IMR-90 (cell line): ENCODE data around the gene TRIM27. TPM values are rescaled to one million over a fixed set of nuclear protein-coding genes. Genes with fewer than 3 reads are reported as not detected.

Experiments
- ATAC-seq: fragments of 200-7000 bp; cut with Tn5 transposase; 2 replicates; pipeline ENCODE4 v1.9.1; 2020; ENCODE audit warnings: low read depth, mild to moderate bottlenecking, moderate library complexity
- BruUV-seq: library from RNA; stranded (reverse); fragments of 400-500 nt; replicated peaks from 2 replicates; lab custom pipeline; 2021; lab: Mats Ljungman, UMichigan
- CTCF ChIA-PET: fragments of 300-600 bp; formaldehyde crosslinking; extraction: SDS; loops from one replicate; lab custom pipeline; 2021; ENCODE audit warnings: antibody characterized with exemption; lab: Yijun Ruan, JAX
- POLR2A ChIA-PET: fragments of 300-600 bp; sonication (Branson Sonifier 250); formaldehyde crosslinking; loops from one replicate; lab custom pipeline; 2022; ENCODE audit warnings: antibody characterized with exemption; ENCODE audit not compliant: unreplicated experiment; lab: Charles Lee
- DNase-seq: peaks from one replicate; pipeline ENCODE4 v3.0.0; 2013
- H2AFZ ChIP-seq: replicated peaks from 2 replicates; pipeline ENCODE3; 2013; ENCODE audit warnings: low read length, mild to moderate bottlenecking; ENCODE audit not compliant: poor library complexity
- H2AK5ac ChIP-seq: 2 replicates; pipeline ENCODE4 v1.6.1; 2013; ENCODE audit warnings: low read depth, low read length, inconsistent platforms
- H2AK9ac ChIP-seq: replicated peaks from 2 replicates; pipeline ENCODE3; 2013; ENCODE audit warnings: mild to moderate bottlenecking, low read depth, low read length, moderate library complexity; ENCODE audit not compliant: poor library complexity
- H2BK120ac ChIP-seq: 2 replicates; pipeline ENCODE4 v1.6.1; 2013; ENCODE audit warnings: low read depth, low read length, inconsistent platforms
- H2BK15ac ChIP-seq: 3 replicates; pipeline ENCODE4 v1.6.1; 2013; ENCODE audit warnings: low read depth, low read length, inconsistent platforms
- H2BK20ac ChIP-seq: 2 replicates; pipeline ENCODE4 v1.6.1; 2013; ENCODE audit warnings: low read depth, mild to moderate bottlenecking, inconsistent platforms, low read length, moderate library complexity
- H2BK5ac ChIP-seq: 2 replicates; pipeline ENCODE4 v1.6.1; 2013; ENCODE audit warnings: mild to moderate bottlenecking, low read depth, low read length, inconsistent platforms; ENCODE audit not compliant: poor library complexity, severe bottlenecking
- H3K14ac ChIP-seq: replicated peaks from 2 replicates; pipeline ENCODE4 v1.6.1; 2013; ENCODE audit warnings: low read depth, low read length, inconsistent platforms
- H3K18ac ChIP-seq: 2 replicates; pipeline ENCODE4 v1.6.1; 2013; ENCODE audit warnings: low read depth, low read length, control low read depth
- H3K23ac ChIP-seq: 2 replicates; pipeline ENCODE4 v1.6.1; 2013; ENCODE audit warnings: low read depth, low read length, inconsistent platforms
- H3K27ac ChIP-seq: 2 replicates; pipeline ENCODE4 v1.5.1; 2013; ENCODE audit warnings: mild to moderate bottlenecking, control low read depth, low read length; ENCODE audit not compliant: insufficient read depth
- H3K27me3 ChIP-seq: 2 replicates; pipeline ENCODE4 v1.6.1; 2013; ENCODE audit warnings: low read length; ENCODE audit not compliant: control insufficient read depth, insufficient read depth
- H3K36me3 ChIP-seq: 2 replicates; pipeline ENCODE4 v1.6.1; 2013; ENCODE audit warnings: low read length, mixed read lengths; ENCODE audit not compliant: control insufficient read depth, insufficient read depth
- H3K4ac ChIP-seq: 2 replicates; pipeline ENCODE4 v1.6.1; 2013; ENCODE audit warnings: low read depth, low read length, inconsistent platforms
- H3K4me1 ChIP-seq: 2 replicates; pipeline ENCODE4 v1.6.1; 2013; ENCODE audit warnings: low read length, mixed read lengths; ENCODE audit not compliant: control insufficient read depth, insufficient read depth
- H3K4me2 ChIP-seq: 2 replicates; pipeline ENCODE4 v1.6.1; 2013; ENCODE audit warnings: low read depth, mild to moderate bottlenecking, control low read depth, low read length, moderate library complexity
- H3K4me3 ChIP-seq: 2 replicates; pipeline ENCODE4 v1.5.1; 2013; ENCODE audit warnings: low read depth, mild to moderate bottlenecking, control low read depth, low read length, moderate library complexity; ENCODE audit not compliant: insufficient read depth
- H3K56ac ChIP-seq: 2 replicates; pipeline ENCODE4 v1.6.1; 2013; ENCODE audit warnings: low read length, inconsistent platforms; ENCODE audit not compliant: insufficient read depth; ENCODE audit errors: extremely low read depth
- H3K79me1 ChIP-seq, 2 experiments: 2 replicates each; pipeline ENCODE4 v1.6.1; 2013; ENCODE audit warnings: low read length in 2 of 2, inconsistent platforms in 1 of 2, low read depth in 1 of 2
- H3K9ac ChIP-seq: 2 replicates; pipeline ENCODE4 v1.6.1; 2013; ENCODE audit warnings: low read depth, low read length, control low read depth
- H3K9me1 ChIP-seq: 2 replicates; pipeline ENCODE4 v1.6.1; 2013; ENCODE audit warnings: low read length, inconsistent platforms; ENCODE audit not compliant: insufficient read depth
- H3K9me3 ChIP-seq: 2 replicates; pipeline ENCODE4 v1.6.1; 2013; ENCODE audit warnings: low read length; ENCODE audit not compliant: control insufficient read depth, insufficient read depth
- H4K20me1 ChIP-seq: 2 replicates; pipeline ENCODE4 v1.6.1; 2013; ENCODE audit warnings: low read length, inconsistent platforms; ENCODE audit not compliant: insufficient read depth
- H4K5ac ChIP-seq: 2 replicates; pipeline ENCODE4 v1.6.1; 2013; ENCODE audit warnings: mild to moderate bottlenecking, low read depth, low read length, control low read depth
- H4K8ac ChIP-seq, 2 experiments: 2 replicates each; pipeline ENCODE4 v1.6.1; 2013; ENCODE audit warnings: low read depth in 2 of 2, low read length in 2 of 2, control low read depth in 1 of 2, inconsistent platforms in 1 of 2
- H4K91ac ChIP-seq: 2 replicates; pipeline ENCODE4 v1.6.1; 2013; ENCODE audit warnings: low read depth, low read length, inconsistent platforms; ENCODE audit not compliant: insufficient read depth
- BHLHE40 ChIP-seq: fragments of 150-350 bp; IDR thresholded peaks from 2 replicates; pipeline ENCODE4 v1.6.1; 2016; ENCODE audit warnings: mild to moderate bottlenecking, low read depth, low read length
- CEBPB ChIP-seq: IDR thresholded peaks from 2 replicates; pipeline ENCODE4 v1.6.1; 2012; ENCODE audit warnings: low read depth, low read length, improper control_type of control experiment
- CHD1 ChIP-seq: IDR thresholded peaks from 2 replicates; pipeline ENCODE4 v1.6.1; 2012; ENCODE audit warnings: low read depth, low read length, improper control_type of control experiment
- FOS ChIP-seq: fragments of 150-350 bp; IDR thresholded peaks from 2 replicates; pipeline ENCODE4 v1.6.1; 2016; ENCODE audit warnings: low read depth, low read length
- MAFK ChIP-seq: IDR thresholded peaks from 2 replicates; pipeline ENCODE4 v1.6.1; 2012; ENCODE audit warnings: low read depth, low read length, improper control_type of control experiment
- MAZ ChIP-seq: IDR thresholded peaks from 2 replicates; pipeline ENCODE4 v1.6.1; 2012; ENCODE audit warnings: low read depth, mild to moderate bottlenecking, low read length, improper control_type of control experiment, moderate library complexity, borderline replicate concordance
- MXI1 ChIP-seq: IDR thresholded peaks from 2 replicates; pipeline ENCODE4 v1.6.1; 2012; ENCODE audit warnings: low read depth, mild to moderate bottlenecking, low read length, moderate library complexity, borderline replicate concordance
- NFE2L2 ChIP-seq: fragments of 150-350 bp; IDR thresholded peaks from 2 replicates; pipeline ENCODE4 v1.6.1; 2016; ENCODE audit warnings: low read depth, mild to moderate bottlenecking, low read length
- POLR2A ChIP-seq: IDR thresholded peaks from 2 replicates; pipeline ENCODE4 v1.6.1; 2012; ENCODE audit warnings: mild to moderate bottlenecking, low read depth, low read length
- RAD21 ChIP-seq: IDR thresholded peaks from 2 replicates; pipeline ENCODE4 v1.6.1; 2012; ENCODE audit warnings: low read length, improper control_type of control experiment
- RCOR1 ChIP-seq: IDR thresholded peaks from 2 replicates; pipeline ENCODE4 v1.6.1; 2012; ENCODE audit warnings: mild to moderate bottlenecking, low read length, improper control_type of control experiment; ENCODE audit not compliant: insufficient replicate concordance
- RFX5 ChIP-seq: IDR thresholded peaks from 2 replicates; pipeline ENCODE4 v1.8.0; 2012; ENCODE audit warnings: low read depth, mild to moderate bottlenecking, low read length, moderate library complexity
- SMC3 ChIP-seq: fragments of 150-350 bp; IDR thresholded peaks from 2 replicates; pipeline ENCODE4 v1.6.1; 2016; ENCODE audit warnings: low read depth, mild to moderate bottlenecking, antibody characterized with exemption, low read length, moderate library complexity
- WGBS, 2 experiments: methylation state at CpG; one replicate each; pipeline versions ENCODE4 v1.1.5 to v1.1.7; 2013; ENCODE audit warnings: missing lambda C conversion rate in 2 of 2; ENCODE audit not compliant: insufficient read length in 1 of 2; ENCODE audit errors: extremely low coverage in 2 of 2; 5-methylcytosine and 5-hydroxymethylcytosine counted together
- dilution Hi-C: fragments of 300-500 bp; cut with HindIII; formaldehyde crosslinking; loops from one replicate; pipeline ENCODE4 v1.14.3; 2018; ENCODE audit warnings: low sequenced_read_pairs; ENCODE audit not compliant: unreplicated experiment
- in situ Hi-C: fragments of 300-500 bp; cut with MboI; formaldehyde crosslinking; loops from 3 replicates; pipeline ENCODE4 v1.14.3; 2019; ENCODE audit warnings: low sequenced_read_pairs, inconsistent platforms, mixed read lengths
- intact Hi-C: fragments of 100-400 bp; cut with micrococcal nuclease; formaldehyde crosslinking; loops from 2 replicates; pipeline ENCODE4 v1.10.0; 2022
- polyA plus RNA-seq, 3 experiments: library from polyadenylated mRNA; depleted of rRNA; stranded (reverse); fragments of >200 nt; gene quantifications; 2 replicates each; pipeline ENCODE4 v1.2.3, GENCODE V29; 2012; ENCODE audit warnings: low replicate concordance in 1 of 3
- total RNA-seq: library from RNA; depleted of rRNA; stranded (reverse); fragments of >200 nt; gene quantifications from 2 replicates; pipeline ENCODE4 v1.2.3, GENCODE V29; 2012
- TF ChIP-seq, protein P1 (sequence below): fragments of 150-350 bp; IDR thresholded peaks from 2 replicates; pipeline ENCODE4 v1.6.1; 2017; ENCODE audit warnings: mild to moderate bottlenecking, antibody characterized with exemption, low read length, low read depth
- TF ChIP-seq, protein P2 (sequence below): conservative IDR thresholded peaks from 2 replicates; pipeline ENCODE4 v1.5.1; 2012; ENCODE audit warnings: mild to moderate bottlenecking, low read depth, low read length, improper control_type of control experiment
- TF ChIP-seq, protein P3 (sequence below): fragments of 150-350 bp; IDR thresholded peaks from 2 replicates; pipeline ENCODE4 v1.6.1; 2016; ENCODE audit warnings: low read depth, mild to moderate bottlenecking, low read length, moderate library complexity, borderline replicate concordance

Gene TRIM27
- total and polyA plus RNA-seq, 2 of the 4 experiments (the other 2 are of a cell fraction), result 44.4 to 48.0 TPM

DNA sequence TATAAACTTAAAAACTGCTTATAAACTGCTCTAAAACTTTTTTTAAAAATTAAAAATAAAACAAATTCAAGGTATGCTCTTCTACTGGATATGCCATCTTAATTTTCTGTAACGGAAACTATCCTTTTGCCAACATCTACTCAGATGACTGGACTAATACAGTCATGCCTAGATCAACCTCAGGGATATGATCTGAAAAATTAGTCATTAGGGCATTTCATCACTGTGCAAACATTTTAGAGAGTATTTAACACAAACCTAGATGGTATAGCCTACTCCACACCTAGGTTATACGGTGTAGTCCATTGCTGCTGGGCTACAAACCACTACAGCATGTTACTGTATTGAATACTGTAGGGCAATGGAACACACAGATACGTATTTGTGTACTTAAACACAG, 64.8 kb downstream of the TRIM27 start:
- Histone ChIP-seq H2AK5ac (no peak overlapping the region), H3K9ac (no peak overlapping the region), H3K4ac (no peak overlapping the region), H2BK20ac (no peak overlapping the region), H3K4me3 (no peak overlapping the region), H3K27ac (no peak overlapping the region), H3K4me1 (no peaks in the 10 kb centered on the region), H3K18ac (no peak overlapping the region), H3K56ac (no peak overlapping the region), H3K9me1 (no peaks in the 10 kb centered on the region), H3K4me2 (no peak overlapping the region), H3K79me1 (no peaks in the 10 kb centered on the region), H4K91ac (no peak overlapping the region), H3K36me3 (no peaks in the 10 kb centered on the region), H3K9me3 (no peaks in the 10 kb centered on the region), H3K23ac (no peak overlapping the region), H2BK120ac (no peak overlapping the region), H2AK9ac (no peak overlapping the region), H4K5ac (no peak overlapping the region), H4K8ac (no peak overlapping the region), H3K27me3 (no peaks in the 10 kb centered on the region), H3K14ac (no peak overlapping the region), H2AFZ (no peak overlapping the region), H2BK5ac (no peak overlapping the region), H4K20me1 (no peaks in the 10 kb centered on the region), H2BK15ac (no peak overlapping the region)
- in situ Hi-C loops (no loop called here), intact Hi-C loops (no loop called here), dilution Hi-C loops (no loop called here)
- DNase-seq (no peak), ATAC-seq (no peak)
- ChIA-PET POLR2A (no interaction called here), CTCF (no interaction called here)
- TF ChIP-seq POLR2A, result no peak
- TF ChIP-seq MXI1, result no peak
- TF ChIP-seq FOS, result no peak
- no peak for TF ChIP-seq BHLHE40
- TF ChIP-seq, protein P1, sequence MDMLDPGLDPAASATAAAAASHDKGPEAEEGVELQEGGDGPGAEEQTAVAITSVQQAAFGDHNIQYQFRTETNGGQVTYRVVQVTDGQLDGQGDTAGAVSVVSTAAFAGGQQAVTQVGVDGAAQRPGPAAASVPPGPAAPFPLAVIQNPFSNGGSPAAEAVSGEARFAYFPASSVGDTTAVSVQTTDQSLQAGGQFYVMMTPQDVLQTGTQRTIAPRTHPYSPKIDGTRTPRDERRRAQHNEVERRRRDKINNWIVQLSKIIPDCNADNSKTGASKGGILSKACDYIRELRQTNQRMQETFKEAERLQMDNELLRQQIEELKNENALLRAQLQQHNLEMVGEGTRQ, result no peak
- TF ChIP-seq RCOR1, result no peak
- no peak for TF ChIP-seq NFE2L2
- TF ChIP-seq RAD21, result no peak
- no peak for TF ChIP-seq MAFK
- TF ChIP-seq RFX5, result no peak
- TF ChIP-seq, protein P2, sequence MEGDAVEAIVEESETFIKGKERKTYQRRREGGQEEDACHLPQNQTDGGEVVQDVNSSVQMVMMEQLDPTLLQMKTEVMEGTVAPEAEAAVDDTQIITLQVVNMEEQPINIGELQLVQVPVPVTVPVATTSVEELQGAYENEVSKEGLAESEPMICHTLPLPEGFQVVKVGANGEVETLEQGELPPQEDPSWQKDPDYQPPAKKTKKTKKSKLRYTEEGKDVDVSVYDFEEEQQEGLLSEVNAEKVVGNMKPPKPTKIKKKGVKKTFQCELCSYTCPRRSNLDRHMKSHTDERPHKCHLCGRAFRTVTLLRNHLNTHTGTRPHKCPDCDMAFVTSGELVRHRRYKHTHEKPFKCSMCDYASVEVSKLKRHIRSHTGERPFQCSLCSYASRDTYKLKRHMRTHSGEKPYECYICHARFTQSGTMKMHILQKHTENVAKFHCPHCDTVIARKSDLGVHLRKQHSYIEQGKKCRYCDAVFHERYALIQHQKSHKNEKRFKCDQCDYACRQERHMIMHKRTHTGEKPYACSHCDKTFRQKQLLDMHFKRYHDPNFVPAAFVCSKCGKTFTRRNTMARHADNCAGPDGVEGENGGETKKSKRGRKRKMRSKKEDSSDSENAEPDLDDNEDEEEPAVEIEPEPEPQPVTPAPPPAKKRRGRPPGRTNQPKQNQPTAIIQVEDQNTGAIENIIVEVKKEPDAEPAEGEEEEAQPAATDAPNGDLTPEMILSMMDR, result no peak
- no peak for TF ChIP-seq CHD1
- no peak for TF ChIP-seq MAZ
- no peak for TF ChIP-seq SMC3
- TF ChIP-seq, protein P3, sequence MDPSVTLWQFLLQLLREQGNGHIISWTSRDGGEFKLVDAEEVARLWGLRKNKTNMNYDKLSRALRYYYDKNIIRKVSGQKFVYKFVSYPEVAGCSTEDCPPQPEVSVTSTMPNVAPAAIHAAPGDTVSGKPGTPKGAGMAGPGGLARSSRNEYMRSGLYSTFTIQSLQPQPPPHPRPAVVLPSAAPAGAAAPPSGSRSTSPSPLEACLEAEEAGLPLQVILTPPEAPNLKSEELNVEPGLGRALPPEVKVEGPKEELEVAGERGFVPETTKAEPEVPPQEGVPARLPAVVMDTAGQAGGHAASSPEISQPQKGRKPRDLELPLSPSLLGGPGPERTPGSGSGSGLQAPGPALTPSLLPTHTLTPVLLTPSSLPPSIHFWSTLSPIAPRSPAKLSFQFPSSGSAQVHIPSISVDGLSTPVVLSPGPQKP, result no peak
- TF ChIP-seq CEBPB, result no peak
- no TSS peak for BruUV-seq
- no CpG with 5 or more reads among the region's 3 CpGs for WGBS, 2 experiments
